ENCODE measurements around the gene PLXDC2. TPM values are rescaled to one million over a fixed set of nuclear protein-coding genes. Genes with fewer than 3 reads are reported as not detected.

The PLXDC2 gene
- total RNA-seq, 1 donor from 2014 or later = 79.2 TPM

- Mint-ChIP-seq H3K27ac (peak overlapping the region; percentile 79), H3K4me1 (ENCODE audit: unreplicated experiment) (peaks cover 25% of the 10 kb centered on the region)
These were observed 102.6 kb downstream of the PLXDC2 start for GRCh38 chr10:19918794-19919193.

GRCh38 chr10:19919671-19920070, 103.4 kb downstream of the PLXDC2 start:
- TF ChIP-seq CTCF (conservative IDR thresholded peaks at IDR 0.05) = no peak
- Mint-ChIP-seq H3K27ac (peak overlapping the region; percentile 79), H3K4me1 (ENCODE audit: unreplicated experiment) (peaks cover 30% of the 10 kb centered on the region)

More at GRCh38 chr10:19918794-19919193, 102.6 kb downstream of the PLXDC2 start:
- Mint-ChIP-seq H3K4me3 (no peak overlapping the region), H3K27me3 (no peaks in the 10 kb centered on the region), H3K9me3 (peaks cover 5% of the 10 kb centered on the region), H3K36me3 (peaks cover 8% of the 10 kb centered on the region)
- no peak for TF ChIP-seq CTCF (conservative IDR thresholded peaks at IDR 0.05)
- no peak for DNase-seq (ENCODE audit: extremely low spot score, unreplicated experiment)

GRCh38 chr10:19920075-19920726, 104.0 kb downstream of the PLXDC2 start:
- H3K4me1 Mint-ChIP-seq (ENCODE audit: unreplicated experiment) = peaks cover 33% of the 10 kb centered on the region

More at GRCh38 chr10:19919671-19920070, 103.4 kb downstream of the PLXDC2 start:
- H3K9me3 Mint-ChIP-seq = peaks cover 5% of the 10 kb centered on the region
- peaks cover 9% of the 10 kb centered on the region for H3K36me3 Mint-ChIP-seq
- H3K4me3 Mint-ChIP-seq = no peak overlapping the region
- no peaks in the 10 kb centered on the region for H3K27me3 Mint-ChIP-seq
- no peak for DNase-seq (ENCODE audit: extremely low spot score, unreplicated experiment)

GRCh38 chr10:19921300-19922140, 105.3 kb downstream of the PLXDC2 start:
- H3K27ac Mint-ChIP-seq = peak overlapping the region; percentile 44
- no peaks in the 10 kb centered on the region for H3K27me3 Mint-ChIP-seq
- no peak for TF ChIP-seq CTCF (conservative IDR thresholded peaks at IDR 0.05)
- no peak overlapping the region for H3K4me3 Mint-ChIP-seq
- DNase-seq (ENCODE audit: extremely low spot score, unreplicated experiment) = no peak
- peaks cover 34% of the 10 kb centered on the region for H3K4me1 Mint-ChIP-seq (ENCODE audit: unreplicated experiment)
- peaks cover 4% of the 10 kb centered on the region for H3K36me3 Mint-ChIP-seq
- no peaks in the 10 kb centered on the region for H3K9me3 Mint-ChIP-seq

More at GRCh38 chr10:19920075-19920726, 104.0 kb downstream of the PLXDC2 start:
- no peak for TF ChIP-seq CTCF (conservative IDR thresholded peaks at IDR 0.05)
- DNase-seq (ENCODE audit: extremely low spot score, unreplicated experiment) = no peak
- peaks cover 9% of the 10 kb centered on the region for H3K36me3 Mint-ChIP-seq
- H3K27me3 Mint-ChIP-seq = no peaks in the 10 kb centered on the region
- peaks cover 5% of the 10 kb centered on the region for H3K9me3 Mint-ChIP-seq
- no peak overlapping the region for H3K4me3 Mint-ChIP-seq
- peak overlapping the region; percentile 79 for H3K27ac Mint-ChIP-seq

GRCh38 chr10:19922236-19922963, 106.2 kb downstream of the PLXDC2 start:
- TF ChIP-seq CTCF (conservative IDR thresholded peaks at IDR 0.05) = no peak
- no peaks in the 10 kb centered on the region for H3K9me3 Mint-ChIP-seq
- H3K27ac Mint-ChIP-seq = peak overlapping the region; percentile 75
- peaks cover 9% of the 10 kb centered on the region for H3K36me3 Mint-ChIP-seq
- peaks cover 34% of the 10 kb centered on the region for H3K4me1 Mint-ChIP-seq (ENCODE audit: unreplicated experiment)
- no peaks in the 10 kb centered on the region for H3K27me3 Mint-ChIP-seq
- H3K4me3 Mint-ChIP-seq = no peak overlapping the region
- DNase-seq (ENCODE audit: extremely low spot score, unreplicated experiment) = no peak
